ENCODE results near the gene ORAI3.

The ORAI3 gene

GRCh38 chr16:30948667-30949649 lies at the start of gene ORAI3:
Gene ORAI3, plus strand, starts transcription at chr16:30949068. Its CDS starts 222 bp downstream, at chr16:30949290.
- Mint-ChIP-seq H3K9me3 (no peaks in the 10 kb centered on the region), H3K27ac (peak within 1 kb of the TSS; percentile 80), H3K4me3 (peak within 1 kb of the TSS; percentile 81), H3K36me3 (ENCODE audit: low read depth) (peaks cover 28% of the 10 kb centered on the region), H3K4me1 (ENCODE audit: low read depth) (peaks cover 21% of the 10 kb centered on the region), H3K27me3 (no peaks in the 10 kb centered on the region)
- peak; percentile 68 for DNase-seq

GRCh38 chr16:30899794-30900193 lies 49.1 kb upstream of the ORAI3 start:
- Mint-ChIP-seq H3K27me3 (no peaks in the 10 kb centered on the region), H3K36me3 (ENCODE audit: low read depth) (no peaks in the 10 kb centered on the region), H3K4me3 (no peak overlapping the region), H3K27ac (no peak overlapping the region), H3K9me3 (peaks cover 3% of the 10 kb centered on the region), H3K4me1 (ENCODE audit: low read depth) (peaks cover 51% of the 10 kb centered on the region)
- DNase-seq = no peak

- Mint-ChIP-seq H3K4me1 (ENCODE audit: low read depth) (peaks cover 44% of the 10 kb centered on the region), H3K27me3 (no peaks in the 10 kb centered on the region), H3K9me3 (peaks cover 3% of the 10 kb centered on the region), H3K4me3 (no peak overlapping the region), H3K36me3 (ENCODE audit: low read depth) (no peaks in the 10 kb centered on the region), H3K27ac (no peak overlapping the region)
- DNase-seq = no peak
Measured at GRCh38 chr16:30900588-30900987, 48.3 kb upstream of the ORAI3 start.

- H3K27me3 Mint-ChIP-seq = no peaks in the 10 kb centered on the region
- H3K9me3 Mint-ChIP-seq = peaks cover 3% of the 10 kb centered on the region
Measured at GRCh38 chr16:30901201-30902028, 47.5 kb upstream of the ORAI3 start.

GRCh38 chr16:30902029-30902972 lies 46.6 kb upstream of the ORAI3 start:
- DNase-seq = peak; percentile 85
- peaks cover 3% of the 10 kb centered on the region for H3K9me3 Mint-ChIP-seq
- peaks cover 30% of the 10 kb centered on the region for H3K4me1 Mint-ChIP-seq (ENCODE audit: low read depth)
- H3K36me3 Mint-ChIP-seq (ENCODE audit: low read depth) = no peaks in the 10 kb centered on the region
- no peaks in the 10 kb centered on the region for H3K27me3 Mint-ChIP-seq
- H3K4me3 Mint-ChIP-seq = peak overlapping the region; percentile 87
- peak overlapping the region; percentile 96 for H3K27ac Mint-ChIP-seq

More at GRCh38 chr16:30901201-30902028, 47.5 kb upstream of the ORAI3 start:
- Mint-ChIP-seq H3K4me3 (peak overlapping the region; percentile 69), H3K27ac (peak overlapping the region; percentile 69), H3K36me3 (ENCODE audit: low read depth) (no peaks in the 10 kb centered on the region), H3K4me1 (ENCODE audit: low read depth) (peaks cover 37% of the 10 kb centered on the region)
- no peak for DNase-seq

GRCh38 chr16:30903002-30903401 lies 45.9 kb upstream of the ORAI3 start:
- Mint-ChIP-seq H3K4me1 (ENCODE audit: low read depth) (peaks cover 33% of the 10 kb centered on the region), H3K9me3 (peaks cover 3% of the 10 kb centered on the region), H3K27me3 (no peaks in the 10 kb centered on the region), H3K4me3 (peak overlapping the region; percentile 87), H3K36me3 (ENCODE audit: low read depth) (no peaks in the 10 kb centered on the region), H3K27ac (peak overlapping the region; percentile 96)
- peak; percentile 57 for DNase-seq

- no peak for DNase-seq
- peaks cover 33% of the 10 kb centered on the region for H3K4me1 Mint-ChIP-seq (ENCODE audit: low read depth)
- H3K4me3 Mint-ChIP-seq = no peak overlapping the region
- H3K36me3 Mint-ChIP-seq (ENCODE audit: low read depth) = no peaks in the 10 kb centered on the region
- peak overlapping the region; percentile 86 for H3K27ac Mint-ChIP-seq
- no peaks in the 10 kb centered on the region for H3K27me3 Mint-ChIP-seq
- H3K9me3 Mint-ChIP-seq = peaks cover 3% of the 10 kb centered on the region
Measured at GRCh38 chr16:30903596-30903995, 45.3 kb upstream of the ORAI3 start.

GRCh38 chr16:30904114-30904780 lies 44.6 kb upstream of the ORAI3 start:
- Mint-ChIP-seq H3K36me3 (ENCODE audit: low read depth) (no peaks in the 10 kb centered on the region), H3K27ac (peak overlapping the region; percentile 86), H3K4me3 (no peak overlapping the region), H3K27me3 (no peaks in the 10 kb centered on the region), H3K4me1 (ENCODE audit: low read depth) (peaks cover 33% of the 10 kb centered on the region), H3K9me3 (peaks cover 3% of the 10 kb centered on the region)
- no peak for DNase-seq

GRCh38 chr16:30907064-30907463 lies 41.8 kb upstream of the ORAI3 start:
- Mint-ChIP-seq H3K4me3 (no peak overlapping the region), H3K27me3 (no peaks in the 10 kb centered on the region), H3K9me3 (peaks cover 3% of the 10 kb centered on the region), H3K36me3 (ENCODE audit: low read depth) (no peaks in the 10 kb centered on the region), H3K27ac (no peak overlapping the region), H3K4me1 (ENCODE audit: low read depth) (peaks cover 22% of the 10 kb centered on the region)
- no peak for DNase-seq

- H3K9me3 Mint-ChIP-seq = no peaks in the 10 kb centered on the region
- H3K36me3 Mint-ChIP-seq (ENCODE audit: low read depth) = no peaks in the 10 kb centered on the region
- no peak for DNase-seq
- H3K27me3 Mint-ChIP-seq = no peaks in the 10 kb centered on the region
- peaks cover 8% of the 10 kb centered on the region for H3K4me1 Mint-ChIP-seq (ENCODE audit: low read depth)
- no peak overlapping the region for H3K4me3 Mint-ChIP-seq
- no peak overlapping the region for H3K27ac Mint-ChIP-seq
Measured at GRCh38 chr16:30910427-30911029, 38.3 kb upstream of the ORAI3 start.

- H3K27me3 Mint-ChIP-seq = no peaks in the 10 kb centered on the region
- peaks cover under 1% of the 10 kb centered on the region for H3K4me1 Mint-ChIP-seq (ENCODE audit: low read depth)
Measured at GRCh38 chr16:30912794-30913412, 36.0 kb upstream of the ORAI3 start.

GRCh38 chr16:30914830-30915229 lies 34.0 kb upstream of the ORAI3 start:
- DNase-seq = no peak
- H3K9me3 Mint-ChIP-seq = no peaks in the 10 kb centered on the region
- no peak overlapping the region for H3K4me3 Mint-ChIP-seq
- no peaks in the 10 kb centered on the region for H3K27me3 Mint-ChIP-seq
- H3K4me1 Mint-ChIP-seq (ENCODE audit: low read depth) = no peaks in the 10 kb centered on the region
- H3K36me3 Mint-ChIP-seq (ENCODE audit: low read depth) = no peaks in the 10 kb centered on the region
- no peak overlapping the region for H3K27ac Mint-ChIP-seq

More at GRCh38 chr16:30912794-30913412, 36.0 kb upstream of the ORAI3 start:
- Mint-ChIP-seq H3K36me3 (ENCODE audit: low read depth) (no peaks in the 10 kb centered on the region), H3K27ac (no peak overlapping the region), H3K9me3 (no peaks in the 10 kb centered on the region), H3K4me3 (no peak overlapping the region)
- DNase-seq = no peak

GRCh38 chr16:30918614-30919013 lies 30.3 kb upstream of the ORAI3 start:
- H3K4me1 Mint-ChIP-seq (ENCODE audit: low read depth) = peaks cover 10% of the 10 kb centered on the region
- no peak overlapping the region for H3K27ac Mint-ChIP-seq
- H3K27me3 Mint-ChIP-seq = no peaks in the 10 kb centered on the region
- no peak for DNase-seq
- H3K9me3 Mint-ChIP-seq = no peaks in the 10 kb centered on the region
- H3K36me3 Mint-ChIP-seq (ENCODE audit: low read depth) = peaks cover 8% of the 10 kb centered on the region
- H3K4me3 Mint-ChIP-seq = no peak overlapping the region

Data from activated T-cell treated with anti-CD3 and anti-CD28 coated beads, Interleukin-2, amount 50 U/mL, for 24 hours (primary cell).